Measurements from ENCODE around the gene CTTNBP2NL. TPM values are rescaled to one million over a fixed set of nuclear protein-coding genes. Genes with fewer than 3 reads are reported as not detected.

Gene CTTNBP2NL
- total and polyA plus RNA-seq, 2 of the 4 experiments (the other 2 are of a cell fraction), result 12.4 to 22.0 TPM

DNA sequence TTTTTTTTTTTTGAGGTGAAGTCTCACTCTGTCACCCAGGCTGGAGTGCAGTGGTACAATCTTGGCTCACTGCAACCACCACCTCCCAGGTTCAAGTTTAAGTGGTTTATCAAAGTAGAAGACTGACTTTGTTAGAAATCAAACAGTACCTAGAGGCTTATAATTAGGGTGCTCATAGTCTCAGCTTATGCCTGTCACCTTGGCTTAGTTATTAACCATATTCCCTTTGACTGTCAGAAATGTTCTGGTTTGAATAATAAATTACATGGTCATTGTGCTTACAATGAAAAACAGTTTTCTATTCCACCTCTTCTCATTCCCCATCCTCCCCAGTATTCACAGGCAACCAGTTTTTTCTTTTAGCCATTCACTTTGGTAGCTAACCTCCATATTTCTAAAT is 54.8 kb downstream of the CTTNBP2NL start:
- Histone ChIP-seq H3K9ac (ENCODE audit: low read depth, low read length) (no peak overlapping the region), H2AK5ac (ENCODE audit: low read depth, low read length) (no peak overlapping the region), H3K56ac (ENCODE audit: extremely low read depth, insufficient read depth, low read length) (no peak overlapping the region), H2BK20ac (ENCODE audit: low read depth, low read length) (no peak overlapping the region), H2AK9ac (replicated peaks; ENCODE audit: low read depth, low read length, poor library complexity) (no peak overlapping the region), H4K20me1 (ENCODE audit: insufficient read depth, low read length) (peaks cover 34% of the 10 kb centered on the region), H2AFZ (replicated peaks; ENCODE audit: low read length, poor library complexity) (no peak overlapping the region), H3K79me1 (ENCODE audit: low read depth in 1 of 2, low read length in 2 of 2) (peaks cover 26 to 71% of the 10 kb centered on the region in 2 experiments), H4K5ac (ENCODE audit: low read depth, low read length) (no peak overlapping the region), H2BK5ac (ENCODE audit: low read depth, low read length, poor library complexity, severe bottlenecking) (no peak overlapping the region), H3K36me3 (ENCODE audit: control insufficient read depth, insufficient read depth, low read length) (peaks cover 17% of the 10 kb centered on the region), H4K91ac (ENCODE audit: insufficient read depth, low read depth, low read length) (no peak overlapping the region), H3K27me3 (ENCODE audit: control insufficient read depth, insufficient read depth, low read length) (no peaks in the 10 kb centered on the region), H2BK15ac (ENCODE audit: low read depth, low read length) (no peak overlapping the region), H3K27ac (ENCODE audit: insufficient read depth, low read length) (no peak overlapping the region), H3K4me2 (ENCODE audit: low read depth, low read length) (no peak overlapping the region), H3K23ac (ENCODE audit: low read depth, low read length) (no peak overlapping the region), H3K9me1 (ENCODE audit: insufficient read depth, low read length) (peaks cover 8% of the 10 kb centered on the region), H3K4me1 (ENCODE audit: control insufficient read depth, insufficient read depth, low read length) (peaks cover 9% of the 10 kb centered on the region), H2BK120ac (ENCODE audit: low read depth, low read length) (no peak overlapping the region), H3K4me3 (ENCODE audit: insufficient read depth, low read depth, low read length) (no peak overlapping the region), H3K4ac (ENCODE audit: low read depth, low read length) (no peak overlapping the region), H4K8ac (ENCODE audit: low read depth in 2 of 2, low read length in 2 of 2) (no peak overlapping the region), H3K18ac (ENCODE audit: low read depth, low read length) (no peak overlapping the region), H3K14ac (replicated peaks; ENCODE audit: low read depth, low read length) (no peak overlapping the region), H3K9me3 (ENCODE audit: control insufficient read depth, insufficient read depth, low read length) (no peaks in the 10 kb centered on the region)
- ChIA-PET POLR2A (ENCODE audit: unreplicated experiment) (interaction anchor here (0.6 kb wide), 1 partner anchor 59 kb away, joined by 4 read pairs; no protein-coding TSS in a partner anchor), CTCF (interaction anchor here (0.6 kb wide), 1 partner anchor 12 kb away, joined by 3 read pairs; no protein-coding TSS in a partner anchor)
- ATAC-seq (ENCODE audit: low read depth) (no peak), DNase-seq (no peak)
- TF ChIP-seq MAZ (IDR thresholded peaks at IDR 0.05; ENCODE audit: borderline replicate concordance, low read depth, low read length) (no peak), POLR2A (IDR thresholded peaks at IDR 0.05; ENCODE audit: low read depth, low read length) (no peak), RAD21 (IDR thresholded peaks at IDR 0.05; ENCODE audit: low read length) (no peak), CEBPB (IDR thresholded peaks at IDR 0.05; ENCODE audit: low read depth, low read length) (no peak), RFX5 (IDR thresholded peaks at IDR 0.05; ENCODE audit: low read depth, low read length) (no peak), NFE2L2 (IDR thresholded peaks at IDR 0.05; ENCODE audit: low read depth, low read length) (no peak), ELK1 (IDR thresholded peaks at IDR 0.05; ENCODE audit: borderline replicate concordance, low read depth, low read length) (no peak), CHD1 (IDR thresholded peaks at IDR 0.05; ENCODE audit: low read depth, low read length) (no peak), RCOR1 (IDR thresholded peaks at IDR 0.05; ENCODE audit: insufficient replicate concordance, low read length) (no peak), MXI1 (IDR thresholded peaks at IDR 0.05; ENCODE audit: borderline replicate concordance, low read depth, low read length) (no peak), MAFK (IDR thresholded peaks at IDR 0.05; ENCODE audit: low read depth, low read length) (no peak), BHLHE40 (IDR thresholded peaks at IDR 0.05; ENCODE audit: low read depth, low read length) (no peak), SMC3 (IDR thresholded peaks at IDR 0.05; ENCODE audit: low read depth, low read length) (no peak), FOS (IDR thresholded peaks at IDR 0.05; ENCODE audit: low read depth, low read length) (no peak)
- TF ChIP-seq, protein P1, sequence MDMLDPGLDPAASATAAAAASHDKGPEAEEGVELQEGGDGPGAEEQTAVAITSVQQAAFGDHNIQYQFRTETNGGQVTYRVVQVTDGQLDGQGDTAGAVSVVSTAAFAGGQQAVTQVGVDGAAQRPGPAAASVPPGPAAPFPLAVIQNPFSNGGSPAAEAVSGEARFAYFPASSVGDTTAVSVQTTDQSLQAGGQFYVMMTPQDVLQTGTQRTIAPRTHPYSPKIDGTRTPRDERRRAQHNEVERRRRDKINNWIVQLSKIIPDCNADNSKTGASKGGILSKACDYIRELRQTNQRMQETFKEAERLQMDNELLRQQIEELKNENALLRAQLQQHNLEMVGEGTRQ (IDR thresholded peaks at IDR 0.05; ENCODE audit: low read depth, low read length), result no peak
- TF ChIP-seq, protein P2, sequence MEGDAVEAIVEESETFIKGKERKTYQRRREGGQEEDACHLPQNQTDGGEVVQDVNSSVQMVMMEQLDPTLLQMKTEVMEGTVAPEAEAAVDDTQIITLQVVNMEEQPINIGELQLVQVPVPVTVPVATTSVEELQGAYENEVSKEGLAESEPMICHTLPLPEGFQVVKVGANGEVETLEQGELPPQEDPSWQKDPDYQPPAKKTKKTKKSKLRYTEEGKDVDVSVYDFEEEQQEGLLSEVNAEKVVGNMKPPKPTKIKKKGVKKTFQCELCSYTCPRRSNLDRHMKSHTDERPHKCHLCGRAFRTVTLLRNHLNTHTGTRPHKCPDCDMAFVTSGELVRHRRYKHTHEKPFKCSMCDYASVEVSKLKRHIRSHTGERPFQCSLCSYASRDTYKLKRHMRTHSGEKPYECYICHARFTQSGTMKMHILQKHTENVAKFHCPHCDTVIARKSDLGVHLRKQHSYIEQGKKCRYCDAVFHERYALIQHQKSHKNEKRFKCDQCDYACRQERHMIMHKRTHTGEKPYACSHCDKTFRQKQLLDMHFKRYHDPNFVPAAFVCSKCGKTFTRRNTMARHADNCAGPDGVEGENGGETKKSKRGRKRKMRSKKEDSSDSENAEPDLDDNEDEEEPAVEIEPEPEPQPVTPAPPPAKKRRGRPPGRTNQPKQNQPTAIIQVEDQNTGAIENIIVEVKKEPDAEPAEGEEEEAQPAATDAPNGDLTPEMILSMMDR (conservative IDR thresholded peaks at IDR 0.05; ENCODE audit: low read depth, low read length), result no peak
- dilution Hi-C loops (cut with HindIII; ENCODE audit: low sequenced_read_pairs, unreplicated experiment) (no loop called here), in situ Hi-C loops (cut with MboI; ENCODE audit: low sequenced_read_pairs) (no loop called here), intact Hi-C loops (cut with micrococcal nuclease) (no loop called here)
- no TSS peak for BruUV-seq (replicated peaks)
